NCI-H146 treated with DMSO at 0.1 percent for 48 hours (cell line): Measurements from ENCODE around the gene POLR1A.

Experiments used
- DNase-seq: peaks from one replicate; lab custom pipeline; 2025; ENCODE audit not compliant: unreplicated experiment; lab: John Stamatoyannopoulos, UW

The POLR1A gene

GRCh38 chr2:85981579-85982247 lies 124.0 kb downstream of the POLR1A start:
- no peak for DNase-seq

- DNase-seq: no peak
Observed at GRCh38 chr2:85978883-85979780, 126.6 kb downstream of the POLR1A start.

- no peak for DNase-seq
Observed at GRCh38 chr2:85976106-85976920, 129.4 kb downstream of the POLR1A start.

GRCh38 chr2:85975581-85975980 lies 130.1 kb downstream of the POLR1A start:
- no peak for DNase-seq

- DNase-seq: no peak
Observed at GRCh38 chr2:85974390-85974789, 131.3 kb downstream of the POLR1A start.

- DNase-seq: no peak
Observed at GRCh38 chr2:85972355-85972754, 133.3 kb downstream of the POLR1A start.

- no peak for DNase-seq
Observed at GRCh38 chr2:85971366-85971765, 134.3 kb downstream of the POLR1A start.
